NCI-H1092 treated with DMSO at 0.1 percent for 48 hours (cell line): ENCODE measurements around the gene NPAS2.

Experiments
- DNase-seq: peaks from one replicate; lab custom pipeline; 2025; lab: John Stamatoyannopoulos, UW

The NPAS2 gene

GRCh38 chr2:100796499-100797100, 23.3 kb upstream of the NPAS2 start:
- DNase-seq = no peak

DNA sequence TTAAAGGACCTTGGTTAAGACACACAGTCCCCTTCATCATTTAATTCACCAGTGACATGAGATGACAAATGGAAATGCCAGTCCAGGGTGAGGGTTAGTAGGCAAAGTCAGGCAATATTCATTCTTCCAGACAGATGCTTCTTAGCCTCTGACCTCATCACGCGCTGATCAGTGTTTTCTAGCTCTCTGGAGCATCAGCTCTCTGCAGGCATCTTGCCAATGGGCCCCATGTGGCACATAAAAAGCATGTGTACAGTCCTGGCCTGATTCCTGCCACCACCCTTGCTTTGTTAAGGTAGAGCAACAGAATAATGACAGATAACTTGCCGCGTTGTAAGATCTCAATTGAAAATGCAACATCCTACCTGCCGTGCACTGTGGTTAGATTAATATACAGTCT, 20.3 kb upstream of the NPAS2 start:
- DNase-seq = no peak

DNA sequence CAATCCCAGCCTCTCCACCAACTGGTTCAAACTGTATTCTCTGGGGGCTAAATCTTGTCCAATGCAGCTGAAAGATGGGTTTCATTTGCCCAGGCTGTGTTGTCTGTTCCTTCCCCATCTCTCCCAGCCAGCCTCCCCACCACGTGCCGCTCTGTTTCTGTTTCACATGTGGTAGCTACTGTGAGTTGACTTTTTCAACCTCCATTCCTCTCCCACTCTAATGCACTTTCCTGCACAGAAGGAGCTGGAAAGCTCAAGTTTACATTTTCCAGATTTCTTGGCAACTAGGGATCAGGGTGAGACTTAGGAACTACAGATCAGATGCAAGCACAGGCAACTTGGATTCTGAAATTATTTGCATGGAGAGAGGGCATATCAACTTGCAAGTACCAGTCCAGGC, 19.0 kb upstream of the NPAS2 start:
- DNase-seq = no peak

DNA sequence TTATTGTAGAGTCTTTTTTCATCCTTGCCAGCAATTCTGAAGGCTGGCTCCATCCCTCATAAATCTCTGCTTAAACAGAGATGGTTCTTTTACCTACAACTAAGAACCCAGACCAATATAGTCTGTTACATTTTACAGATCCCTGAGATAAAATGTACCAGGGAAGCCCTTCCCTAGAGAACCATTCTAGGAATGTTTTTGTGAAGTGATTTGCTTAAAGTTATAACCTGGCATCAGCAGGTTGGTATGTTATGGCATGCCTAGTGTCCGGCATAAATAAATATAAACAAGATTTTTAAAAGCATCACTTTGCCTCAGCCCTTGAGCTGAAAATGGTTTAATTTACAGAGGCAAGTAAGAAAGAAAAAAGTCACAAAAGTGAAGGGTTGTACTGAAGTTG, 18.5 kb upstream of the NPAS2 start:
- no peak for DNase-seq

DNA sequence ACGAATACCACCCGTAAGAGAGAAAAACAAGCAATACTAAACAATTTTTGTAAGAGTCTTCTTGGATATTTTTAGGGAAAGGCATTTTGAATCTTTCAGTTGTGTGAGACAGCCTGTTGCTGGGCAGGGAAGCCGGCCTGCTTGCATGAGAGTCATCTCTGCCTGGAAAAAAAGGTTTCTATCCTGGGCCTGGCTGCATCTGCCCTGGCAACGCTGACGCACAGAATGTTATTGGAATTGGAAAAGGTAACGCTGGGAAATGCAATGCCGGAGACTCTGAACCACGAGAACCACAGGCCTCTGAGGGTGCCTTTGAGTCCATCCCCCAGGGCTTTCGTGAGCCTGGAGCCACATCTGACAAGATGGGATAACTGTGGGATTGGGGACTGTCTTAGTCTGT, 17.9 kb upstream of the NPAS2 start:
- DNase-seq = no peak

GRCh38 chr2:100803334-100803733, 16.6 kb upstream of the NPAS2 start:
- DNase-seq = no peak

DNA sequence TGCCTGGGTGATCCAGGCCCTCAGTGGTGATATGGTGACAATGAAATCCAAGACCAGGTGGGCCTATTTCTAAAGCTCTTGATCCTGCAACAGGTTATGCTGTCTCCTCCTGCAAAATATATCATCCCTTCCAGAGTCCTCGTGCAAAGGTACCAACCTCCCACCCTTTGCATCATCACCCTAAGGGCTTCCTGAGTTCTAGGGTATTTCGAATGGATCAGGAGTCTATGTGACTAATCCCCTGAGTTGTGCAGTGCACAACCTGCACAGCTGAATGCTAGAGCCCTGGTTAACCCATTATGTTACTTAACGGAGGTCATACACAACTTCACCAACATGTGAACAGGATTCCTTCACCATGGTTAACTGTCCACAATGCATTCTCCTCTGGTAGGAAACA, 13.4 kb upstream of the NPAS2 start:
- no peak for DNase-seq

- DNase-seq = no peak
Observed at GRCh38 chr2:100807707-100808106, 12.2 kb upstream of the NPAS2 start.

GRCh38 chr2:100808582-100808981, 11.4 kb upstream of the NPAS2 start:
- DNase-seq = no peak

- no peak for DNase-seq
Observed at GRCh38 chr2:100809506-100809905, 10.4 kb upstream of the NPAS2 start.

- DNase-seq = no peak
Observed at GRCh38 chr2:100810603-100811145, 9.3 kb upstream of the NPAS2 start.

GRCh38 chr2:100812116-100812515, 7.8 kb upstream of the NPAS2 start:
- DNase-seq = no peak

DNA sequence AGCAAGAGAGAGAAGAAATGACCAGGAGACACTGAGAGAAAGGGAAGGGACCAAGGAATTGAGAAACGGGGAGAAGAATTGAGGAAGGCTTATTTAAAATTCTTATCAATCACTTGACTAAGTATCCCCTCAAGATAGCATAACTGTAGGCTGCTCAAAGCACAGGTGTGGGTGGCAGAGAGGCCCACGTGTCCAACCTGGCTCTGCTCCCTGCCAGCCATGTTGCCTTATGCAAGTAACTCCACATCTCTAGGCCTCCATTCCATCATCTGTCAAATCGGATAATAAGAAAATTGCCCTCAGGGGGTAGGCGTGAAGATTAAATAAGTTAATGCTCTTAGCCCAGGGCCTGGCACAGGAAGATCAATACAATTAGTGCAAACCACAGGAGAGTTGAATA, 7.4 kb upstream of the NPAS2 start:
- no peak for DNase-seq

GRCh38 chr2:100813527-100813926, 6.4 kb upstream of the NPAS2 start:
- DNase-seq = no peak

DNA sequence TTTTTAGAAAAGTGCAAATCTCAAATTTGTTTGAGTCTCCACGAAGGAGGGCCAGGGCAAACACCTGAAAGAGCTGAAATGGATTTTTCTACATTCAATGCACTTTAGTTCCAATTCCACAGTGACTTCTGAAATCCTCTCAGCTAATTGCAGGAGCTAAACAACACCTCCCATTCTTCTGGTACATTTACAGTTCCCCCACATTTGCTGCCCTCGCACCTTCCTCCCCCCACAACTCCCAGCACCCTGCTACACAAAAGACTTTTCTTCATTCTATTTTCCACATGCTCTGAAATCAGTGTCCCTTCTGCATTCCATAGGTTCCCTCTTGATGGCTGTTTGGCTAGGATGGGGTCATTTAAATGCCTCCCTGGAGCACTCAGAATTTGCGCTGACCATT, 5.9 kb upstream of the NPAS2 start:
- no peak for DNase-seq

DNA sequence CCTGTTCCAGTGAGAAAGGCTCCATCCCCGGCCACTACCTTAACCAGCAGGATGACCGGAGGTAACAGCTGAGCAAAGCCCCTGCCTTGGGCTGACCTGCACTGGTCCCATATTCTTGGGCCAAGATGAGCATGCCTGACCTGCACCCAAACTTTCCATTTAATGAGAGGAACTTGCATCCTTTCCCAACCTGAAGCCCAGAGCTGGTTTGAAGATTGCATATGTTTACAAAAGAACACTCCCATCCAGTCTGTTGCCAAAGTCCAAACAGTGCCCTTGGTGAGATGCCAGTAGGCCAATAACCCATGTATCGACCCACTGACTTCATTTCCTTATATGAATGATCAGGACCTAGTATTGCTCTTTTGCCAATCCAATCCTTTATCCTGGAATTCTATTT, 5.5 kb upstream of the NPAS2 start:
- no peak for DNase-seq

GRCh38 chr2:100817388-100817985, 2.5 kb upstream of the NPAS2 start:
- no peak for DNase-seq

DNA sequence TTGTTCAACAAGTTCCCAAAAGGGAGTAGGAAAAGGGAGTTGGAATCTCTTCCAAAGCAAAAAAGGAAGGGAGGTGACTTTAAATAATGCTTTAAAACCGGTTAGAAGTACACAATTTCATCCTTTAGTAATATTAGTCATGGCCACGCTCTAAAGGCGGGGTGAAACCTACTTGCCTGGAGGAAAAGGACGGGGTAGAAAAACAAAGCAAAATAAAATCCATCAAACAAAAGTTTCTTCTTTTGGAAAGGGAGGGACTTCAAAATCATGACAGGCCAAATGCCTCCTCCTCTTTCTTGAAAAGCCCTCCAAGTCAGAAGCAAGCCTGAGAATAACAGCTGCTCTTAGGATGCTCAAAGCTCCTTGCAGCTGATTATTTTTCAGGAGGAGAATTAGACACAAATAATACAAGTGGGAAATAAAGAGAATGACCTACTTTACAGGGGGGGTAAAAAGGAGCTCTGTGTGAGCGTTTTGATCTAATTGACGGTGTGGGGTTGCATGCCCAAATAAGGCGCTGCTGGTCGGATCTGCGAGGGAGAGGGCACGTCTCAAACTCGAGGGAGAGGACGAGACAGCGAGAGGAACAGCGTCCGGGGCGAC, 1.8 kb upstream of the NPAS2 start:
- no peak for DNase-seq

- no peak for DNase-seq
Observed at GRCh38 chr2:100818606-100819369, 1.2 kb upstream of the NPAS2 start.

DNA sequence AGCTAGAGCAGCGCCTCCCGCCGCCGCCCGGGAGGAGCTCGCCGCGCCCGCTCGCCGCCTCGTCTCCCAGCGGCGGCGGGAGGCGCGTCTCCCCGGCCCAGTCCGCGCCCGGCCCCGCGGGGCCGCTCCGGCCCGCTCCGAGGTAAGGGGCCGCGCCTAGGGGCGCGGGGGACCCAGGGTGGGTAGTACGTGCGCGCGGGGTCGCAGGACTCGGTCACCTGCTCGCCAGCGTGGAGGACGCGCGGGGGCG, 259 bp downstream of the NPAS2 start:
- no peak for DNase-seq

- no peak for DNase-seq
Observed at GRCh38 chr2:100820523-100821254, 750 bp downstream of the NPAS2 start.

GRCh38 chr2:100821255-100821910, 1.4 kb downstream of the NPAS2 start:
- no peak for DNase-seq
